CD4-positive, alpha-beta T cell treated with Interferon alpha-2 for 1 hour (primary cell): ENCODE results near the gene PCNX3.
"Not testable (repeated sequence)": the region's sequence is repeated elsewhere in the genome, so short reads cannot be mapped to it uniquely, and the experiment has no call there.

ENCODE experiments used
- DNase-seq, 2 donors: peaks; one replicate each; pipeline ENCODE4 v3.0.0-alpha.2; 2020 to 2022

Gene PCNX3

GRCh38 chr11:65655570-65656332 lies 40.2 kb downstream of the PCNX3 start:
- no peak for DNase-seq

GRCh38 chr11:65657426-65657825 lies 41.9 kb downstream of the PCNX3 start:
- DNase-seq: no peak

DNA sequence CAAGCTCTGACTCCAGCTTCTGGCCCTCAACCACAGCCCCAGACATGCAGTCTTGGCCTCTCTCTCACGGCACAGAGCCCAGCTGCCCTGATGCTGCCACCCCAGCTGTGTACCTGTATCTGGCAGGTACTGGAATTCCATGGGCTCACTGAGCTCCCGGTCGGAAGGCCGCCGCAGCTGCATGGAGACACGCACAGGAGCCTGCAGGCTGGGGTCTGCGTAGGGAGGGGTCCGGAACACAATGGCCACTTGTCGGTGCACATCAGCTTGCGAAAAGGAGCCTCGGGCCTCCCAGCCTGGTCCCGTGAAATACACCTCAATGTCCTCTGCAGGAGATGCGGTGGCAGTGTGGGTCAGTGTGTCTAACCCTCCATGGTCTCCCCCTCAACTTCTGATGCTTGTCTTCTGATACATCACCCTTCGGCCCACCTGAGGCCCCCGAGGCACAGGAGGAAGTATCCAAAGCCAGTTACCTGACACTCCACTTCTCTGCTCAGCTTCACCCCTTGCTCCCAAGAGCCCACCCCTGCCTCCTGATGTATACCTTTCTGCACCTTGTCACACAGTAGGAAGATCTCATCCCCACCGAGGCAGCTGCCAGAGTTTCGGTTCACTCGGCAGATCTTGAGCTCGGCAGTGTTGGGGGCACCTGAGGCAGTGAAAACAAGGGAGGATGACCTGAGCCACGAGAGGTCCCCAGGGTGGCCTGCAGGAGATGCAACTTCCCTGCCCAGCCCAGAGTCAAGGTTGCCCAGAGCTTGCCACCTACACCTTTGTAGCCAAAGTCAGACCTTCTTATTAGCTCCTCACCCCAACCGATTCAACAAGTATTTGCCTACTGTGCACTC lies 42.8 kb downstream of the PCNX3 start:
- no peak for DNase-seq

- DNase-seq: no peak
Observed at GRCh38 chr11:65660038-65660437, 44.5 kb downstream of the PCNX3 start.

DNA sequence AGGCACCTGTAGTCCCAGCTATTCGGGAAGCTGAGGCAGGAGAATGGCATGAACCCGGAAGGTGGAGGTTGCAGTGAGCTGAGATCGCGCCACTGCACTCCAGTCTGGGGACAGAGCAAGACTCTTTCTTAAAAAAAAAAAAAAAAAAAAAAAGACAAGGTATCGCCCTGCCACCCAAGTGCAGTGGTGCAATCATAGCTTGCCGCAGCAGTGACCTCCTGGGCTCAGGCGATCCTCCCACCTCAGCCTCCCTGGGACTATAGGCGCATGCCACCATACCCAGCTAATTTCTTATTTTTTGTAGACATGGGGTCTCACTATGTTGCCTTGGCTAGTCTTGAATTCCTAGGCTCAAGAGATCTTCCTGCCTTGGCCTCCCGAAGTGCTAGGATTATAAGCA lies 45.3 kb downstream of the PCNX3 start:
- DNase-seq: not testable (repeated sequence)

DNA sequence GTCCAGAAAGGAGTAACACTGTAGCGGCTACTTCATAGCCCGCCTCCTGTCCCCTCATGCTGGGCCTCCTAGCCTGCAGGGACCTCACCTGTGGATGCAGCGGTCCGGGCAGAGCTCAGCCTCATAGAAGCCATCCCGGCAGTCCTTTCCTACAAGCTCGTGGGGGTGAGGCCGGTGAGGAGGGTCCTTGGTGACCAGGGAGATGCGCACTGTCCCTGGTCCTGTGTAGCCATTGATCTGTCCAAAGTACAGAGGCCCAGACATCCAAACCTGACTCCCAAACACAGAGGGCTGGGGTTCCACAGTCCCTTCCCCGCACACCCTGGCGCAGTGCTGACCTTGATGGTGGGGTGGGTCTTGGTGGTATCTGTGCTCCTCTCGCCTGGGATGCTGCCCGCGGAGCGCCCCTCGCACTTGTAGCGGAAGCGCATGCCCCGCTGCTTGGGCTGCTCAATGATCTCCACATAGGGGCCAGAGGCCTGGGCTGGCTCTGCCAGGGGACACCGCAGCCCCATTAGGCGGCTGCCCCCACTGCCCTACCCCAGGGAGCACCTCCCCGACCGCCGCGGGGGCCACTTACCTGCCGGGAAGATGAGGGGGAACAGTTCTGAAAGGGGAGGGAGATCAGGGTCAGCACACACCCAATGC lies 46.1 kb downstream of the PCNX3 start:
- DNase-seq: no peak

DNA sequence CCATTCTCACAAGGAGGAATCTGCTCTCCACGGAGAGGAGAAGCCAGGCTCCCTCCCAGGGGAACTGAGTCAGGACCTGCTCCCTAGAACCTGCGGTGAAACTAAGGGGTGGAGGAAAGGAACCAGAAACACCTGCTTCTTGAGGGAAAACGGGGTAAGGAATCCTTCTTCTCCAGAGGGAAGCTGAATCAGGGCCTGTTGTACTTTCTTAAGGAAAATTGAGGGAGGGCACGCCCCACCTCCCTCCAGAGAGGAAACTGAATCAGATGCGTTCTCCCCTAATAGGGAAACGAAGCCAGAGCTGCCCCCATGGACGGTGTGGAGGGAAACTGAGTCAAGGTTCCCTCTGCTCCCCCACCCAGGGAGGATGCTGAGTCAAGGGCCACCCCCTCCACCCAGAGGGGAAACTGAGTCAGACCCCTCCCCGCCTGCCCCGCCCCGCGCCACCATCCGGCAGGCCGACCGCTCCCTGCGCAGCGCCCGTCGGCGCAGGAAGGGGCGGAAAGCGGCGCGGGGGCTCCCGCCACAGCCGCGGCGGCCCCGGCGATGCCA lies 46.7 kb downstream of the PCNX3 start:
- DNase-seq: no peak

DNA sequence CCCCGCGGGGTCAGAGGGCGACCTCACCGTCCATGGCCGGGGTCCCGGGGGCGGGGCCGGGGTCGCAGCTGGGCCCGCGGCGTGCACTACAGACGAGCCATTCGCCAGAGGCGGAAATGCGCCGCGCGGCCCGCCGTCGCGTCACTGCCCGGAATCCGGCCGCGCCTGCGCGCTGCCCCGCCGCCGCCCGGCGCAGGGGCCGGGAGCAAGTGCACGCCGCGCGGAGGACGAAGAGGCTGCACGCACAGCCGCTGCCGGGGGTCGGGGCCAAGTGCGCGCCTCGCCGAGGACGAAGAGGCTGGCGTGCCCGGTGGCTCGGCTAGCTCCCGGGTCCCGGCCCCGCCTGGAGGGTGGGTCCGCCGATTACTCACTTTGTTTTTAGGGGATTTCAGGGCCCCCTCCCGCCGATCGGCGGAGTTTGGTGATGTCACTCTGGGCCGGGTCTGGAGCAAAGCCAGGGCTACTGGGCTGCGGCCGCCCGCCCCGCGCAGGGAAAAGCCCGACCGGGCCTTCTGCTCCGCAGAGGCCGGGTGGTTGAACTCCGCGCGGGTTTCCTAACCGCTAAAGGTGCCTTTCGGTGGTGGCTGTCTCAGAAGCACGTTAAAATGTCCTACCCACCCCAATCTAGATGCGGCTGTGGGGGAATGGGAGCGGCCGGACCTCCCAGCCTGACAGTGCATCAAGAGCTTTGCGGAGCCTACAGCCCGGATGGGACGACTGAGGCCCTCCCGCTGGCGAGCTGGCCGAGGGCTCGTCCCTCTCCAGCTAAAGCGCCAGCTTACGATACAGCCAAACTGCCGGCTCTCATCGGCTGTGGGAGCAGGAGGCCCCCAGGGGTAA lies 47.4 kb downstream of the PCNX3 start, which contains the start of gene RELA:
RELA (minus strand) TSS at position 118 of the 840 bp plus-strand sequence; CDS start at position 34, 84 bp downstream.
- DNase-seq: peak; percentile 92 to 93

DNA sequence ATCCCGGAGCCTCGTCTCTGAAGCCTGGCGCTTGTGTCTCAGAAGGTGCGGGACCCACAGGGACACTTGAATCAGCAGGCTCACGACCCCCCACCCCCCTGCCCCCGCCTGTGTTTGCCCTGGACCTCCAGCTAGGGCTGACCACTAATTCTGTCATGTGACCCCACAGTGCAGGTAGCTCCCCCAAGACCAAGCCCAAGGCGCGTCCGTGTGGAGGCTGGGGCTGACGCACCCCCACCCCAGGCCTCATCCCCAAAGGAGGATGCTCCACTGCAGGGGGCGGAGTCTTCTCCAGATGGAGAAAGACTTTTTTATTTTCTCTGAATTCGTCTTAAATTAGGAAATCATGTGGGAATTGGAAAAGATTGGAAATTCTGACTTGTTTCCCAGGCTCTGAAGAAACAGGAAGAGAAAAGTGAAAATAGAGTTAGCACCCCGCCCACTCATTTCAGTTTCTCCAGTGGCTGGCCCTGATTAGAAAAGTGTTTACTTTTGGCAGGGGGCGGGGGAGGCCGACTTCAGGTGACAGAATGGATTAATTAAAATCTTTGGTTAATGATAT lies 48.1 kb downstream of the PCNX3 start:
- DNase-seq: peak; percentile 53 to 62

GRCh38 chr11:65672180-65672860 lies 56.7 kb downstream of the PCNX3 start:
- no peak for DNase-seq

- no peak for DNase-seq
Observed at GRCh38 chr11:65672982-65673381, 57.4 kb downstream of the PCNX3 start.

DNA sequence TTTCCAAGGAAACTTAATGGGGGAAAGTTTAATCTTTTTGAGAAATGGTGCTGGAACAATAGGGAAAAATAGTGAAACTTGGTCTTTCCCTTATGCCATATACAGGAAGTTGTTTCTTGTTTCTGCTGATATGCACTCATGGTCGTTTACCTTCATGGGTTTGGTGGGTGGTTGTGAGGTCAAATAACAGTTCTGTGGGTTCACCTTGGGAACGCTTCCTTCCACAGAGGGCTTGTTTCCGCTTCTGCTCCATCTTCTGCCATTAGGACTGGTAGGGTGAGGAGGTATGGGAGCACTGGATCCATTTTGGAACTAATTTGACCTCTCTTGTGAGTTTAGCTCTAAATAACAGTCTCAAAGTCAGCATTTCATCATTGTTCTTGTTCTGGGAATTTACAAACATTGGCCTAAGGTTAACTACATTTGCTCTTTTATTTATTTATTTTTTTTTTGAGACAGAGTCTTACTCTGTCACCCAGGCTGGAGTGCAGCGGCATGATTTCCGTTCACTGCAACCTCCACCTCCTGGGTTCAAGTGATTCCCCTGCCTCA lies 64.7 kb downstream of the PCNX3 start:
- no peak for DNase-seq

DNA sequence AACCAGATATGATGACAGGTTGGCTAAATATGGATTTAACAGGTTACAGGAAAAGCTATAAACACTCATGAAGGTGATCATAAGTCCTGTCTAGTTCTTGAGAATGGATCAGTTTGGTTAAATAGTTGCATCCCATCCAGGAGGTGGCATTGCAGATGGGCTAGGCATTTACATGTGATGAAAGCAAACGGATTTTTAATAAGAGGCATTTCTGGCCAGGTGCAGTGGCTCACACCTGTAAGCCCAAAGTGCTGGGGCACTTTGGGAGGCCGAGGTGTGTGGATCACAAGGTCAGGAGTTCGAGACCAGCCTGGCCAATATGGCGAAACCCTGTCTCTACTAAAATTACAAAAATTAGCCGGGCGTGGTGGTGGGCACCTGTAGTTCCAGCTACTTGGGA lies 67.9 kb downstream of the PCNX3 start:
- not testable (repeated sequence) for DNase-seq

- no peak for DNase-seq
Observed at GRCh38 chr11:65685981-65686380, 70.4 kb downstream of the PCNX3 start.
